Stimulated activated CD4-positive, alpha-beta T cell treated with anti-CD3 and anti-CD28 coated beads, Interleukin-15, amount 100 ng/mL, for 24 hours (primary cell): Measurements from ENCODE around the gene ICAM2.
"Not testable (repeated sequence)": the region's sequence is repeated elsewhere in the genome, so short reads cannot be mapped to it uniquely, and the experiment has no call there.

Source experiments
- DNase-seq: peaks from one replicate; pipeline ENCODE4 v3.0.0-alpha.2; 2020

ICAM2 gene

DNA sequence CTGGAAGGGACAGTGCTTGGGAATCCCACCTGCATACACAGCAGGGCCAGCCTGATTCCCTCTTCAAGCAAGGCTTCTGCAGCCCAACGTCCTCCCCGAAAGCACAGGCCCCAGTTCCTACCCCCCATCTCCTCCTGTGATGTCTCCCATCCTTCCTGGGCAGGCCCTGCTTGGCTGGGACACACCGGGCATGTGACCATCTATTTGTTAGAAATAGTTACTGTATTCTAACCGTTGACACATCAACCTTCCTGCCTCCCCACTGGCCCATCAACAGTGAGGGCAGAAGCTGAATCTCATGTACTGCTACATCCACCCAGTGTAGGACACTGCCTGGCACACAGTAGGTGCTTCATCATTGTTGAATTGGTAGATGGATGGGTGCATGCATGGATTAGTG, 11.6 kb downstream of the ICAM2 start:
- DNase-seq, result no peak

DNA sequence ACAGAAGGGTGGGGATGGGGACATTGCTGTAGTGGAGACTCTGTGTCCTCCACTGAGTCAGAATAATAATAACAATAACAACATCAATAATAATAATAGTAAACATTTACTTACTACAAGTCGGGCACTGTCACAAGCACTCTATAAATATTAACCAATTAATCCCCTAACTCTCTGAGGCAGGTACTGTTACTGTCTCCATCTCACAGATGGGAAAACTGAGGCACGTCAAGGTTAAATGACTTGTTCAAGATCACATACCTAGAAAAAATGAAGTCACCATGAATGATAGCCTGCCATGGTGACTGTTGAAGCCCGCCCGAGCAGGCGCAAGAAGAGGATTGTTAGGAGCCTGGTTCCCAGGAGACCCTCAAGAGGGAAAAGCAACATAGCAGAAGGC, 12.1 kb downstream of the ICAM2 start:
- DNase-seq, result no peak

DNA sequence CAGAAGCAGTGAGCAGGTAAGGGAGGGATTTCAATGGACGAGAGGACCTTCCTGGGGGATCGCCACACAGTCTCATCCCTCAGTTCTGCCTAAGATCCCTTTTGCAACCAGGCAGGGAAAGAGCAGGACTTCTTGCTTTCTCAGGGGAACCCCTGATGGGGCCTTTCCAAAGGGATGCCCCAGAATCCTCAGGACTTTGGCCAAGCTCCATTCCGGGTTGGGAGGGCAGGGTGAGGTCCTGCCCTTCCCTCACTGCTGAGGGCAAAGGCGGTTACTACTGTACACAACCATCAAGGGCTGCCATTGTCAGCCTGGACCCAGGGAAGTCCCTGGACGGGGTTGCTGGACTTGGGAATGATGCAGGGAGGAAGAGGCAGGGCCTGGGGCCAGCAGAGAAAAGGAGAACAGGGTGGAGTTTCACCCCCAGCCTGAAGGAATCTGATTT, 12.6 kb downstream of the ICAM2 start:
- DNase-seq, result no peak

GRCh38 chr17:64007089-64007837, 13.2 kb downstream of the ICAM2 start:
- not testable (repeated sequence) for DNase-seq

DNA sequence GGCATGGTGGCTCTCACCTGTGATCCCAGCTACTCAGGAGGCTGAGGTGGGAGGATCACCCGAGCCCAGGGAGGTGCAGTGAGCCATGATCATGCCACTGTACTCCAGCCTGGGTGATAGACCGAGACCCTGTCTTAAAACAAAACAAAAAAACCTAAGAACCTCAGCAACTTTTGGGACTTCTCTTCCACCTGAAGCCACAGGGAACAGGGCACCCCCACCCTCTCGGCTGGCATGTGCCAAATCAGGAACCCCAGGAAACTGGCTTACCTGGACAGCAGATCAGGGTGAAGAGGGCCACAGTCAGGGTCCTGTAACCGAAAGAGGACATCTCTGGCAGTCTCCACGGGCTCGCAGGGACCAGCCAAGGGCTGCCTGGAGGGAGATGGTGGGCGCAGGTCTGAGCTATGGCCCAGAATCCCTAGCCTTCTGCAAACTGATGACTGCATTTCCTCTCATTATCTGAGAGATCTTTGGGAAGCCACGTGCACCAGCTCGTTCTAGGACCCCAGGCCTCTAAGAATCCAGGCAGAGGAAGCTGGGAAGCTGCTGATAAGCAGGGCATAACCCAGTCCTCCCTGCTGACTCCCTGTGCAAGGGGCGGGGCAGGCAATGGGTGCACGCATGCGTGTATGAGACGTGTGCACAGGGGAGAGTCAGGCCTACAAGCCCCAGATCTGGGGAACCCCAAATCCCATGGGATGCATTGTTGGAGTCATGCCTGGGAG, 13.9 kb downstream of the ICAM2 start:
- no peak for DNase-seq

- no peak for DNase-seq
Measured at GRCh38 chr17:64005734-64006167, 14.7 kb downstream of the ICAM2 start.

DNA sequence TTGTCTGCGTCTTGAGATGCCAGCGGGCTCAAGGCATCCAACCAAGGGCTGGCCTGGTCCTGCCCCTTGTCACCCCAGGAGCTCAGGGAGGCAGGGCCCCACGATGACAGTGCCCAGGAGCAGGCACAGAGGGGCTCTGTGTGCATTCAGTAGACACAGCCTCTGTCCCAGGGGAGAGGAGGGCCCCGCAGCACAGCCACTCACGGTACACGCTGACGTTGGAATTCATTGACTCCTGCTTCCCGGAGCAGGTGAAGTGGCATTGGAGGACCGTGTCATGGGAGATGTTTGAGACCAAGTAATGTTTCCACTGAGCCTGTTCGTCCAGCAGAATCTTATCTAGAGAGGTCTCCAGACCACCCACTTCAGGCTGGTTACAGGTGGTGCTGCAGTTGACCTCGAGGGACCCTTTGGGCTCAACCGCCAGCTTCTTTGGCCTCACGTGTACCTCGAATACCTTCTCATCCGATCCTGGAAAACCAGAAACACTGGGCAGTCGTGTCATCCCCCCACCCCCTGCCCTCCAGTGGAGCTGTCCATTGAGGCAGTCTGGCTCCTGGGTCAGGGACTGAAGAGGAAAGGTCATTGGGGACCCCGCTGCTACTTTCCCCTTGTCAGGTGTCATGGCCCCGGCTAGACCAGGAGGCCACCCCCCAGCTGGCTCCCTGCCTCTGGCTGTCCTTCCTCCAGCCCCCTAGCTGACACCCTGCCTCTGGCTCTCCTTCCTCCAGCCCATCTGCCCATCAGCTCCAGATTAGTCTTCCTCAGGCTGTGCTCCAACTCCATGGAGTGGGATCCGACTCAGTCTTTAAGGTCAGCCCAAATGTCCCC, 15.3 kb downstream of the ICAM2 start:
- no peak for DNase-seq

DNA sequence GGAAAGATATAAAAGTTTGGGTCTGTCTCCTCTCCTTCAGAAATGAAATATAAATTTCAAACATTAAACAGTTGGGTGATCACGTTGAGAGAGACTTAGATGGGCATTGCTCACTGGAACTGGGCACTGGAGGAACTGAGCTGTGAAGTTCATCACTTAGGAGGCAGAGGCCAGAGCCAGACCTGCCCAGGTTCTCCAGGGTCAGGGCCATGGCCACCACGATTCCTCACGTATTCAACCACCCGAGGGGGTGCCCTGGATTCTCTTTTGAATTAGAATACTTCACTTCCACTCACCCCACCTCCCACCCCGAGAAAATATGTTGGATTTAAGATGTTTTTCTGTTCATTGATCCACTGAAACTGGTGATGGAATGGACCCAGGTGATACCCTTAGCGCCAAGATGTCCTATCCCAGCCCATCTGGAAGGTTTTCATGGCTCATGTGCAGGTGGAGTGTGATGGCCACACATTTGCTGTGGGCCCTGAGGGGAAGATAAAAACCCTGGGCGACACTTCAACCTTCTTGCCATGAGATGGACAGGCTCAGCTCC, 16.1 kb downstream of the ICAM2 start:
- no peak for DNase-seq

DNA sequence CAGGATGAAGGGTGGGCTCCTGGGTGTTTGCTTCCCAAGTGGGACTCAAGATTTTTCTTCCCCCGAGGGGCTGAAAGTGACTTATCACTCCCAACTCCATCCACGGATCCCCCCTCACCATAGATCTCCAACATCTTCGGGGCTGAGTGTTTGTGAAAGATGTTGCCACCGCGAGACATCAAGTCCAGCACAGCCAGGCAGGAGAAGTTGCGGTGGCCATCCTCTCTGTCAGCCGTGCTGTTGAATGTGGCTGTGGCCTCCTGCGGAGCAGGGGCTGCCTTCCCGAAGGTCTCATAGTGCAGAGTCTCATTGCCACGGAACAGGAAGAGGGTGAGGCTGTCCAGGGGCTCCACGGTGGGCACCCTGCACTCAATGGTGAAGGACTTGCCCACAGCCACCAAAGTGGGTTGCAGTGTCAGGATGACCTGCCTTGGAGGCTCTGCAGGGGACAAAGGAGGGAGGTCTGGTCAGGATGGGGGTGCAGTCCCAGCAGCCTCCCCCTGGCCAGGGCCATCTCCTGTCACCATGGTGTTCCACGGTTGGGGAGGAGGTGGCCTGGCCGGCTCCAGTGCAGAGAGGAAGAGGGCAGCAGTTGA, 16.8 kb downstream of the ICAM2 start:
- DNase-seq, result no peak

GRCh38 chr17:64002658-64003525, 17.5 kb downstream of the ICAM2 start:
- no peak for DNase-seq

DNA sequence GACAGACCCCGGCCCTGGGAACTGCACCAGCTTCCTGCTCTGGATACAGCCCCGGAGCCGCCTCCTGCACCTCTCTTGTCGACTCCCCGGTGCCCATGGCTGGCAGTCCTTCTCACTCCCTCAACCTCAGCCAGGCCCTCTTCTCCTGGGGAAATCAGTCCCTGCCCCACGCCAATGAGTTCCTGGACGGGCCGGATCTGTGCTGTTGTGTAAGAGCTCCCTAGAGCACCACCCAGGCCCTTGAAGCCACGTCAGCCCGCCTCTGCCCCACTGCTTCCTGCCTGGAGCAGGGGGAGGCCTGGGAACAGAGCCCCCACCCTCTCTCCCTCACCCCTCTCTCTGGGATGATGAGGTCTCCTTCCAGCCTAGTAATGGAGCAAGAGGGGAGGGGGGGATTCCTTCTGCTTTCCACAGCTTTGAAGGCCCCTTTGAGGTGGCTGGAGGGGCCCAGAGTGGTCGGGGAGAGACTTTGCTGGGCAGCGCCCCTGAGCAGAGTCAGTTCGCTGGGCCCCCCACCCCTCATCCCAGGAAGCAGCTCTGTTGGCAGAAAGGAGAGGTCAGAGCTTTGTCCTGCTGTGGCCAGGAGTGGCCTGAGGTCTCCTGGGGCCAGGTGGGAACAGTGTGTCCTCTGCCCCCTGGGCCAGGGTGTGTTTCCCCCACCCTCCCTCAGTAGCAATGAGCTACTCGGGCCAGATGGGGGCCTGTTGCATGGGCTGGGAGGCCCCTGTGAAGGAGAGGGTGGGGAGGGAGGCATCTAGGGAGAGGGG, 18.5 kb downstream of the ICAM2 start:
- DNase-seq, result no peak

- DNase-seq, result no peak
Measured at GRCh38 chr17:64001091-64001579, 19.3 kb downstream of the ICAM2 start.

- DNase-seq, result no peak
Measured at GRCh38 chr17:63999680-64000531, 20.5 kb downstream of the ICAM2 start.

DNA sequence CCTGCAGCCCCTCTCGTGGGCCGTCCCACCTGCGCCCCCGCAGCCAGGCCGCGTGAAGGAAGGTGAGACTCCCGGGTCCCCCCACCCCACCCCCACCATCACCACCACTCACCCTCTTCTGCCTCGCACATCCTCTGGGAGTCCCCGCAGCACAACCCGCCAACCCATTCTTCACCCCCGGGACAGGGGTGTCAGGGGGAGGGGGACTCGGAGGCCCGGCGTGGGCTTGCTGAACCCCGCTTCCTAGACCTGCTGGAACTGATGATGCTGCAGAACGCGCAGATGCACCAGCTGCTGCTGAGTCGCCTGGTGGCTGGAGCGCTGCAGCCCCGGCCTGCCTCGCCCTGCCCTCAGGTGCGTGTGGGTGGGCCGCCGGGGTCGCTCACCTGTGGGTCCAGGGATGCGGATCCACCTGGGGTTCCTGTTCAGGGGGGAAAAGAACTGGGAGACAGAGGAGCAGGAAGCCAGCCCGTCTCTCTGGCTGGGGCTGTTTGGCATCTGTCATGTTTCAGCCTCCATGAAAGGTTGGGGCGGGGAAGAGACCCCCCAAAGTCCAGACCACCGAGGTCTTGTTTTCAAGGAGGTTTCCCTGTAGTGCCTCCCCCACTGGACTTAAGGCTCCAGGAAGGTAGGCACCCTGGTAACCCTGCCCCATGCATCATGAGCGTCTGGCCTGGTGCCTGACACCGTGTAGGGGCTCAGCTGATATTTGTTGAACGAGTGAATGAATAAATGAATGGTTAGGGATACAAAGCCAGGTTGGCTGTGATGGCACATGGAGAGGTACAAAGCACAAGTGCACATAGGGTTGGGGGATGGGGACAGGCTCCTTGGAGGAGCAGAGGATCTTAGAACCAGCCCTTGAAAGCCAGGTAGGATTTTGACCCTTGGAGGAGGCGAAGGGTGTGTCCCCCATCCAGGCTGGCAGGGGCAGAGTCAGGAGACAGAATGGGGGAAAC, 21.4 kb downstream of the ICAM2 start:
- no peak for DNase-seq

GRCh38 chr17:63998050-63998720, 22.2 kb downstream of the ICAM2 start, which contains the start of gene PRR29:
Gene PRR29, plus strand, starts transcription at chr17:63998351. Its CDS starts 14 bp downstream, at chr17:63998365.
- peak; percentile 84 for DNase-seq

DNA sequence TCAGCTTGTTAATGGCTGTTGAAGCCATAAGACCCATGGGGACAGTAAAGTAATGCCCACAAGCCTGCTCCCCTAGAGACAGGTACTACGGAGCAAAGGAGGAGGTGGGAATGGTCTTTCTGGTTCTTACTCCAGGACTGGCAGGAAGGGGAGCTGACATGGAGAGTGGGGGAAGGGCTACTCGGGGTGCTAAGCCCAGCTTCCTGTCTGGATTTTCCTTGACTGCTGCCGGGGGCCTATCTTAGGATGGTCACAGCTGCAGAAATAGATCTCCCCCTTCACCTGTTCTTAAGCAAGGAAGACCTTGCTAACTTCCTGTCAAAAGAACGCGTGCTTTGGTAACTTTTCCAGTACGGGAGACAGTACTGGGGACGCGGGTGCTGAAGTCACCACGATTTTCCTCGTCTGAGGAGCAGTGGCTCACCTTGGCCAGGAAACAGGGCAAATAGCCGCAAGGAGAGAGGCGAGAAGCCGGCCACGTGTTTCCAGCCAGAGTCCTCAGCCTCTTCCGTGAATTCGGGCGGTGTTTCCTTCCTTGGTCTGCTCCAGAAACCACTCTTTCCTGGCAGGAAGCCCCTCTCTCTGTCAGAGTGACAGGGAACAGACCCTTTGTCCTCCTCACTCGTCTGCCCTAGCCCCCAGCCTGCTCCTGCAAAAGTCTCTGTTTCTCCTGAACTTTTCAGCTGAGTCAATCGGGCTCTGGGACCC, 22.9 kb downstream of the ICAM2 start:
- DNase-seq, result no peak
